ENCODE results near the gene CES3.

Gene CES3

DNA sequence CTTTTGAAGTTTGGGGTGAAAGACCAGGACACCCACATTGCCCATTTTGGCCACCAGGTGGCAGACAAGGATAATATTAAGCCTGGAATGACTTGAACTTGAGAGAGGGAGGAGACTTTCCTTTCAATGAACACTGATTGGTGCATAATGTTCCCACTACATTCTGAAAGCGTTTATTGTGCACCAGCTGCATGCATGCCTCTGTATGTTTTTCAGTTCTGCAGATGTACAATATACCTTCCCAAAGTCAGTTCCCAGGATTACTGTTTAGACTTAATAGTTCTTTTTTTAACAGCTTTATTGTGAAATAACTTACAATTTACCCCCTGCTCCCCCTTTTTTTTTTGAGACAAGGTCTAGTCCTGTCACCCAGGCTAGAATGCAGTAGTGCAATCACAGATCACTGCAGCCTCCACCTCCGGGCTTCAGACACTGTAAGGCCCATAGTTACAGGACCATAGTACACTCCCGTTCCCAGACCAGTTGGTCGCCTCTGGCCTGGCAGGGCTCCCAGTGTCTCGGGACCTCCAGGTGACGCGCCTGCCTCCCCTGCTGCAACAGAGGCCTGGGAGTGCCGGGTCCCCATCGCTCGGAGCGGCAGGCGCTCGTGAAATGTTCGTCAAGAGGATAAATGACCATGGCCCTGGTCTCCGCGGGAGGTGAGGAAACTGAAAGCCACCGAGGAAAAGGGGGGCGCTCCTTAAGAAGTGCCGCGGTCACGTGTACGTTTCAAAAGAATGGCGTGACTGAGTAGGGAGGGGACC, 13.6 kb upstream of the CES3 start:
- H3K4me2 ChIP-seq (ENCODE audit: low read depth, low read length): peak overlapping the region; percentile 94
- H3K4me3 ChIP-seq (ENCODE audit: low read length): peak overlapping the region; percentile 65
- H2AFZ ChIP-seq (ENCODE audit: low read length): peak overlapping the region; percentile 86
- no peak for TF ChIP-seq EZH2 (optimal IDR thresholded peaks at IDR 0.05; ENCODE audit: low read depth, low read length)
- TF ChIP-seq, protein P1, sequence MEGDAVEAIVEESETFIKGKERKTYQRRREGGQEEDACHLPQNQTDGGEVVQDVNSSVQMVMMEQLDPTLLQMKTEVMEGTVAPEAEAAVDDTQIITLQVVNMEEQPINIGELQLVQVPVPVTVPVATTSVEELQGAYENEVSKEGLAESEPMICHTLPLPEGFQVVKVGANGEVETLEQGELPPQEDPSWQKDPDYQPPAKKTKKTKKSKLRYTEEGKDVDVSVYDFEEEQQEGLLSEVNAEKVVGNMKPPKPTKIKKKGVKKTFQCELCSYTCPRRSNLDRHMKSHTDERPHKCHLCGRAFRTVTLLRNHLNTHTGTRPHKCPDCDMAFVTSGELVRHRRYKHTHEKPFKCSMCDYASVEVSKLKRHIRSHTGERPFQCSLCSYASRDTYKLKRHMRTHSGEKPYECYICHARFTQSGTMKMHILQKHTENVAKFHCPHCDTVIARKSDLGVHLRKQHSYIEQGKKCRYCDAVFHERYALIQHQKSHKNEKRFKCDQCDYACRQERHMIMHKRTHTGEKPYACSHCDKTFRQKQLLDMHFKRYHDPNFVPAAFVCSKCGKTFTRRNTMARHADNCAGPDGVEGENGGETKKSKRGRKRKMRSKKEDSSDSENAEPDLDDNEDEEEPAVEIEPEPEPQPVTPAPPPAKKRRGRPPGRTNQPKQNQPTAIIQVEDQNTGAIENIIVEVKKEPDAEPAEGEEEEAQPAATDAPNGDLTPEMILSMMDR (IDR thresholded peaks at IDR 0.05; ENCODE audit: low read length): peak; percentile 91
- TF ChIP-seq EZH2phosphoT487 (IDR thresholded peaks at IDR 0.05; ENCODE audit: low read length): no peak
- H3K79me2 ChIP-seq (ENCODE audit: low read length): no peaks in the 10 kb centered on the region
- no peaks in the 10 kb centered on the region for H3F3A ChIP-seq (ENCODE audit: insufficient read depth, low read length)
- H3K9ac ChIP-seq (ENCODE audit: low read length): no peak overlapping the region; the same call in 1 of the 2 replicates
- no peaks in the 10 kb centered on the region; the same call in 1 of the 2 replicates for H3K27me3 ChIP-seq (replicated peaks; ENCODE audit: insufficient read depth, low read length)
- H3K9me3 ChIP-seq (replicated peaks; ENCODE audit: insufficient read depth, low read length): no peaks in the 10 kb centered on the region
- peak; percentile 85 for DNase-seq
- no peak overlapping the region for H3K27ac ChIP-seq (ENCODE audit: low read length)
- H4K20me1 ChIP-seq (ENCODE audit: insufficient read depth, low read length): no peaks in the 10 kb centered on the region
- H3K4me1 ChIP-seq (ENCODE audit: low read length): peaks cover 5% of the 10 kb centered on the region
- no peaks in the 10 kb centered on the region for H3K9me2 ChIP-seq (replicated peaks; ENCODE audit: insufficient read depth, low read length)
- no peaks in the 10 kb centered on the region for H3K36me3 ChIP-seq (replicated peaks; ENCODE audit: insufficient read depth, low read length)

DNA sequence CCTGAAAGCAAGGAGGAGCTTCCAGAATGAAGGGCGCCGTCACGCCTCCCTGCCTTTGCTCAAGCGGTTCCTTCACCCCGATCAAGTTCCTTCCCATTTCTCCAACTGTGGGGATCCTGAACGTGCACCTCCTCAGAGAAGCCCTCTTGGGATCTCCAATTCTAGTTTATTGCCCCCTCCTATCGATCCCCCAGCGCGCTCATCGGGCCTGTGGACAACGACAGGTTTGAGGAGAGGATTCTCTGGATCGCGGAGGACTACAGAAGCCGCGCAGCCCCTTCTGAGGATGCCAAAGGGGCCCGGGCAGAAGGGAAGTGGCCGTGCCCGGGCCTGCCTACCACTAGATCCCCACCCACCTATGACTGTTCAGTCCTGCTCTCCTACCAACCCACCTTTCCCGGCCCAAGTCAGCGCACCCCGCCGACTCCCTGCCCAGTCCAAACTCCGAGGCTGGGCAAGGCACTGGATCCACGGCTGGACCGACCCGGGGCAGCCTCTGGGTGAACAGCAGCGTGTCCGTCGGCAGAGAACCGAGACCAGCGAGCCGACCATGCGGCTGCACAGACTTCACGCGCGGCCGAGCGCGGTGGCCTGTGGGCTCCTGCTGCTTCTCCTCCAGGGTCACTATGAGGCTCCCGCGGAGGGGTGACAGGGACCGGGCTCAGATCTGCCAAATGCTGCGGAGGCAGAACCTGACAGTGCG, 12.8 kb upstream of the CES3 start:
- peak overlapping the region; percentile 65 for H3K4me3 ChIP-seq (ENCODE audit: low read length)
- no peaks in the 10 kb centered on the region for H3K36me3 ChIP-seq (replicated peaks; ENCODE audit: insufficient read depth, low read length)
- H3K4me2 ChIP-seq (ENCODE audit: low read depth, low read length): peak overlapping the region; percentile 94
- no peaks in the 10 kb centered on the region for H3K9me3 ChIP-seq (replicated peaks; ENCODE audit: insufficient read depth, low read length)
- TF ChIP-seq, protein P1 (IDR thresholded peaks at IDR 0.05; ENCODE audit: low read length): no peak
- TF ChIP-seq EZH2 (optimal IDR thresholded peaks at IDR 0.05; ENCODE audit: low read depth, low read length) (no peak), EZH2phosphoT487 (IDR thresholded peaks at IDR 0.05; ENCODE audit: low read length) (no peak)
- peak overlapping the region; percentile 86 for H2AFZ ChIP-seq (ENCODE audit: low read length)
- H3K27ac ChIP-seq (ENCODE audit: low read length): no peak overlapping the region
- H3K4me1 ChIP-seq (ENCODE audit: low read length): peaks cover 5% of the 10 kb centered on the region
- no peaks in the 10 kb centered on the region for H3K9me2 ChIP-seq (replicated peaks; ENCODE audit: insufficient read depth, low read length)
- no peaks in the 10 kb centered on the region for H4K20me1 ChIP-seq (ENCODE audit: insufficient read depth, low read length)
- no peak overlapping the region; the same call in 1 of the 2 replicates for H3K9ac ChIP-seq (ENCODE audit: low read length)
- H3K27me3 ChIP-seq (replicated peaks; ENCODE audit: insufficient read depth, low read length): no peaks in the 10 kb centered on the region; the same call in 1 of the 2 replicates
- H3F3A ChIP-seq (ENCODE audit: insufficient read depth, low read length): no peaks in the 10 kb centered on the region
- DNase-seq: no peak
- no peaks in the 10 kb centered on the region for H3K79me2 ChIP-seq (ENCODE audit: low read length)

DNA sequence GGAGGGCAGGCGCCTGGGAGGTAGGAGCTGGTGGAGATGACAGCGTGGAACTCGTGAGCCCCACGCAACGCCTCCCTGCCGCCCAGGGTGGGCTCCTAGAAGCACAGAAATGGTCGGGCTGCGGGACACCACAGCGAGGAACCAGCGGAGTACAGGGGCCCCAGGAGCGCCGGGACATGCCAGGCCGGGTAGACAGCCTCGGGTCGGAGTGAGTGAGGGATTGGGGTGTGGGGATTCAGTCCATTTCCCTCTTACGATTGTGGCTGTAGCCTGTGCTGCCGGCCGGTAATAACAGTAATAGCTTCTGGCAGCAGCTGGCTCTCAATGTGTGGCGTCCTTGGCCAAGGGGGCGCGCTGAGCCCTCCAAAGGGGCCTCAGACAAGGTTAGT, 12.2 kb upstream of the CES3 start:
- Histone ChIP-seq H3K4me3 (ENCODE audit: low read length) (no peak overlapping the region), H3F3A (ENCODE audit: insufficient read depth, low read length) (no peaks in the 10 kb centered on the region), H3K27me3 (replicated peaks; ENCODE audit: insufficient read depth, low read length) (no peaks in the 10 kb centered on the region; the same call in 1 of the 2 replicates), H2AFZ (ENCODE audit: low read length) (no peak overlapping the region), H3K9ac (ENCODE audit: low read length) (no peak overlapping the region), H3K9me3 (replicated peaks; ENCODE audit: insufficient read depth, low read length) (no peaks in the 10 kb centered on the region), H3K4me1 (ENCODE audit: low read length) (peaks cover 5% of the 10 kb centered on the region), H3K9me2 (replicated peaks; ENCODE audit: insufficient read depth, low read length) (no peaks in the 10 kb centered on the region), H4K20me1 (ENCODE audit: insufficient read depth, low read length) (no peaks in the 10 kb centered on the region), H3K79me2 (ENCODE audit: low read length) (no peaks in the 10 kb centered on the region), H3K4me2 (ENCODE audit: low read depth, low read length) (peak overlapping the region; percentile 94), H3K27ac (ENCODE audit: low read length) (no peak overlapping the region), H3K36me3 (replicated peaks; ENCODE audit: insufficient read depth, low read length) (no peaks in the 10 kb centered on the region)
- DNase-seq: no peak
- TF ChIP-seq EZH2phosphoT487 (IDR thresholded peaks at IDR 0.05; ENCODE audit: low read length): no peak
- TF ChIP-seq, protein P1 (IDR thresholded peaks at IDR 0.05; ENCODE audit: low read length): no peak
- no peak for TF ChIP-seq EZH2 (optimal IDR thresholded peaks at IDR 0.05; ENCODE audit: low read depth, low read length)

All from MM.1S (cell line).